HepG2 (cell line): ENCODE measurements around the gene ELP4. TPM values are rescaled to one million over a fixed set of nuclear protein-coding genes. Genes with fewer than 3 reads are reported as not detected.
"Not testable (repeated sequence)": the region's sequence is repeated elsewhere in the genome, so short reads cannot be mapped to it uniquely, and the experiment has no call there.

Experiments
- ATAC-seq: fragments of 200-7000 bp; cut with Tn5 transposase; 3 replicates; pipeline ENCODE4 v1.9.1; 2020; ENCODE audit warnings: mild to moderate bottlenecking, moderate library complexity
- BruUV-seq: library from RNA; stranded (reverse); fragments of 400-500 nt; replicated peaks from 2 replicates; lab custom pipeline; 2021; lab: Mats Ljungman, UMichigan
- CTCF ChIA-PET: fragments of 300-600 bp; formaldehyde crosslinking; extraction: SDS; loops from one replicate; lab custom pipeline; 2021; ENCODE audit warnings: low total read pairs, inconsistent platforms, low intra/inter-chr PET ratio; lab: Yijun Ruan, JAX
- POLR2A ChIA-PET: fragments of 350-600 bp; sonication (Branson Sonifier 250); formaldehyde crosslinking; loops from one replicate; lab custom pipeline; 2020; ENCODE audit warnings: antibody characterized with exemption, inconsistent platforms; lab: Yijun Ruan, JAX
- DNase-seq: peaks from one replicate; pipeline ENCODE4 v3.0.0-alpha.2; 2015; ENCODE audit warnings: low spot score
- FAIRE-seq: peaks from 3 replicates; lab custom pipeline; 2011; peaks lifted over from hg19 to GRCh38; lab: Jason Lieb, UNC
- H2AFZ ChIP-seq: one replicate; pipeline ENCODE4 v1.6.1; 2011; ENCODE audit warnings: low read length, inconsistent platforms
- H3K27ac ChIP-seq: fragments of 300-600 bp; 3 replicates; pipeline ENCODE4 v1.8.0; 2011; ENCODE audit warnings: mixed run types, mild to moderate bottlenecking, mixed read lengths, low read length, inconsistent platforms; ENCODE audit not compliant: insufficient read depth; ENCODE audit errors: extremely low read length
- H3K27me3 ChIP-seq, 2 experiments: fragments of 200-600 bp in 1 of 2; 2 replicates in 1 of 2; 3 replicates in 1 of 2; pipeline versions ENCODE4 v1.6.0 to v1.8.0; 2011; ENCODE audit warnings: low read length in 2 of 2, mild to moderate bottlenecking in 2 of 2, moderate library complexity in 2 of 2, inconsistent platforms in 1 of 2; ENCODE audit not compliant: insufficient read depth in 2 of 2, control insufficient read depth in 1 of 2
- H3K36me3 ChIP-seq, 2 experiments: fragments of 200-600 bp in 1 of 2; replicated peaks in 1 of 2; 2 replicates in 1 of 2; 3 replicates in 1 of 2; pipeline versions ENCODE4 v1.5.1 to v1.8.0; 2011; ENCODE audit warnings: low read length in 2 of 2, inconsistent platforms in 1 of 2; ENCODE audit not compliant: insufficient read depth in 2 of 2, control insufficient read depth in 1 of 2
- H3K4me1 ChIP-seq: 2 replicates; pipeline ENCODE4 v1.5.1; 2012; ENCODE audit warnings: low read length, inconsistent platforms; ENCODE audit not compliant: insufficient read depth
- H3K4me2 ChIP-seq: 2 replicates; pipeline ENCODE4 v1.6.0; 2011; ENCODE audit warnings: low read depth, low read length, inconsistent platforms
- H3K4me3 ChIP-seq, 3 experiments: fragments of 200-600 bp in 1 of 3; sonication (generic), shearing (Covaris generic) in 1 of 3; replicated peaks in 1 of 3; 2 replicates each; pipeline ENCODE4 v1.5.1; 2011 to 2016; ENCODE audit warnings: low read length in 3 of 3, inconsistent platforms in 2 of 3, low read depth in 2 of 3, mild to moderate bottlenecking in 2 of 3, control low read depth in 1 of 3, mixed read lengths in 1 of 3; ENCODE audit not compliant: insufficient read depth in 1 of 3
- H3K79me2 ChIP-seq: one replicate; pipeline ENCODE4 v1.6.1; 2011; ENCODE audit warnings: low read length, inconsistent platforms; ENCODE audit not compliant: insufficient read depth
- H3K9ac ChIP-seq: 2 replicates; pipeline ENCODE4 v1.6.0; 2011; ENCODE audit warnings: mild to moderate bottlenecking, low read depth, low read length, inconsistent platforms; ENCODE audit not compliant: insufficient read depth
- H3K9me3 ChIP-seq: 2 replicates; pipeline ENCODE4 v1.5.1; 2012; ENCODE audit warnings: mild to moderate bottlenecking, low read length
- H4K20me1 ChIP-seq: 2 replicates; pipeline ENCODE4 v1.6.0; 2011; ENCODE audit warnings: inconsistent platforms, mild to moderate bottlenecking, low read length, moderate library complexity; ENCODE audit not compliant: insufficient read depth
- KDM1A ChIP-seq: IDR thresholded peaks from 2 replicates; pipeline ENCODE4 v1.6.1; 2016; ENCODE audit warnings: missing compliant biosample characterization
- KDM2A ChIP-seq: sonication (generic); formaldehyde crosslinking; IDR thresholded peaks from 2 replicates; pipeline ENCODE4 v1.4.0; 2020; ENCODE audit warnings: low read depth, missing genetic modification reagents, borderline replicate concordance
- KMT2B ChIP-seq: IDR thresholded peaks from 2 replicates; pipeline ENCODE4 v1.6.1; 2016; ENCODE audit warnings: missing genetic modification reagents, missing compliant biosample characterization
- SMAD9 ChIP-seq: sonication (generic); formaldehyde crosslinking; IDR thresholded peaks from 2 replicates; pipeline ENCODE4 v1.5.1; 2020; ENCODE audit warnings: mild to moderate bottlenecking, missing genetic modification reagents
- SP5 ChIP-seq: IDR thresholded peaks from 2 replicates; pipeline ENCODE4 v1.6.1; 2016; ENCODE audit warnings: low read depth, borderline replicate concordance
- TBX2 ChIP-seq: sonication (generic); formaldehyde crosslinking; IDR thresholded peaks from 2 replicates; pipeline ENCODE4 v1.5.0; 2020; ENCODE audit warnings: missing genetic modification reagents, mild to moderate bottlenecking, borderline replicate concordance
- ZKSCAN8 ChIP-seq: IDR thresholded peaks from 2 replicates; pipeline ENCODE4 v1.6.1; 2016; ENCODE audit warnings: borderline replicate concordance, missing genetic modification reagents, missing compliant biosample characterization
- ZNF12 ChIP-seq: sonication (generic); formaldehyde crosslinking; IDR thresholded peaks from 2 replicates; pipeline ENCODE4 v1.5.0; 2020; ENCODE audit warnings: missing genetic modification reagents
- ZNF274 ChIP-seq: sonication (generic); formaldehyde crosslinking; IDR thresholded peaks from 2 replicates; pipeline ENCODE4 v1.5.1; 2020; ENCODE audit warnings: mild to moderate bottlenecking, missing genetic modification reagents
- ZNF549 ChIP-seq: sonication (generic); formaldehyde crosslinking; IDR thresholded peaks from 2 replicates; pipeline ENCODE4 v1.5.0; 2020; ENCODE audit warnings: missing genetic modification reagents
- ZNF782 ChIP-seq: sonication (generic); formaldehyde crosslinking; IDR thresholded peaks from 2 replicates; pipeline ENCODE4 v1.4.0; 2020; ENCODE audit warnings: missing genetic modification reagents, mild to moderate bottlenecking, borderline replicate concordance
- ZNF891 ChIP-seq: sonication (generic); formaldehyde crosslinking; IDR thresholded peaks from 2 replicates; pipeline ENCODE4 v1.5.0; 2020; ENCODE audit warnings: mild to moderate bottlenecking, missing genetic modification reagents
- WGBS: methylation state at CpG from one replicate; pipeline ENCODE4 v1.1.6; 2017; ENCODE audit warnings: low lambda C conversion rate; 5-methylcytosine and 5-hydroxymethylcytosine counted together
- in situ Hi-C: cut with HindIII; loops from 2 replicates; pipeline ENCODE4 v1.10.0; 2017; ENCODE audit warnings: low pct_unique_long_range_greater_than_20kb; ENCODE audit not compliant: extremely low pct_ligation_motif_present
- intact Hi-C: fragments of 100-400 bp; cut with micrococcal nuclease; formaldehyde crosslinking; loops from one replicate; pipeline ENCODE4 v1.10.0; 2022; ENCODE audit not compliant: unreplicated experiment
- polyA plus RNA-seq, 8 experiments: library from polyadenylated mRNA; depleted of rRNA in 3 of 8; stranded (reverse) in 7 of 8; unstranded in 1 of 8; fragments of >200 nt; fragmentation: Illumina TruSeq in 4 of 8; extraction: Trizol in 4 of 8; gene quantifications; 2 replicates each; pipeline versions ENCODE4 v1.2.1 to v1.2.3, GENCODE V29; 2011 to 2016; ENCODE audit warnings: low read depth in 4 of 8, missing spikeins in 1 of 8, mixed read lengths in 1 of 8; ENCODE audit not compliant: insufficient read depth in 1 of 8
- total RNA-seq, 5 experiments: library from RNA; depleted of rRNA; stranded (reverse); fragments of >200 nt; fragmentation: Illumina TruSeq; extraction: Trizol; gene quantifications; 2 replicates each; pipeline ENCODE4 v1.2.3, GENCODE V29; 2016; ENCODE audit warnings: low read depth in 1 of 5
- TF ChIP-seq, protein P1 (sequence below): sonication (generic); formaldehyde crosslinking; IDR thresholded peaks from 2 replicates; pipeline ENCODE4 v1.5.0; 2020; ENCODE audit warnings: missing genetic modification reagents, mild to moderate bottlenecking, borderline replicate concordance
- TF ChIP-seq, protein P2 (sequence below): sonication (generic); formaldehyde crosslinking; IDR thresholded peaks from 2 replicates; pipeline ENCODE4 v1.4.0; 2020; ENCODE audit warnings: mild to moderate bottlenecking, missing genetic modification reagents, borderline replicate concordance

Gene ELP4
- total and polyA plus RNA-seq, 2 of the 13 experiments (the other 11 are each of a cell fraction or from before 2014, with no cell fraction given): 12.8 to 19.1 TPM

DNA sequence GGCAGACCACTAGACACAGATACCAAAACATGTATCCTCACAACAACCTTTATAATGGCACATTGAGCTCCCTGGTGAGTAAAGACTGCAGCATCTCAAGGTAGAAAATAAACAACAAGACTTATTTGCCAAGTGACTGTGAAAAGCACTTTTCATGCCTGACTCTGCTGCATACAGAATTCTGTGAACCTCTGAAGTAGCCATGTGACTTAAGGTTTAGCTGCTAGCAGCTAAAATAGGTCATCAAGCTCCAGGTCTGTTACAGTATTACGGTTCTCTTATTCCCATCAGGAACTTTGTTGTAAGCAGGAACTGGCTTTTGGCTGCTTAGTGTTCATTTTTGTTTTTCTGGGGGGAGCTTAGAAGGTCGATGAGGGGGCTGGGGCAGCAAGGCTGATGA lies 162.1 kb downstream of the ELP4 start (continued):
- TF ChIP-seq SMAD9 (CRISPR knock-in tag) (no peak), ZNF12 (no peak), ZNF782 (no peak), KDM1A (CRISPR knock-in tag) (no peak), KDM2A (CRISPR knock-in tag) (no peak), SP5 (CRISPR knock-in tag) (no peak)

DNA sequence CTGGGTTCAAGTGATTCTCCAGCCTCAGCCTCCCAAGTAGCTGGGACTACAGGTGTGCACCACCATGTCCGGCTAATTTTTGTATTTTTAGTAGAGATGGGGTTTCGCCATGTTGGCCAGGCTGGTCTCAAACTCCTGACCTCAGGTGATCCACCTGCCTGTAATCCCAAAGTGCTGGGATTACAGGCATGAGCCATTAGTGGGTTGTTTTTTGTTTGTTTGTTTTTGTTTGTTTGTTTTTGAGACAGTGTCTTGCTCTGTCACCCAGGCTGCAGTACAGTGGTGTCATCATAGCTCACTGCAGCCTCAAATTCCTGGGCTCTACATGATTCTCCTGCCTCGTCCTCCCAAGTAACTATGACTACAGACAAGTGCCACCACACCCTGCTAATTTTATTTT lies 163.5 kb downstream of the ELP4 start:
- not testable (repeated sequence) for FAIRE-seq

DNA sequence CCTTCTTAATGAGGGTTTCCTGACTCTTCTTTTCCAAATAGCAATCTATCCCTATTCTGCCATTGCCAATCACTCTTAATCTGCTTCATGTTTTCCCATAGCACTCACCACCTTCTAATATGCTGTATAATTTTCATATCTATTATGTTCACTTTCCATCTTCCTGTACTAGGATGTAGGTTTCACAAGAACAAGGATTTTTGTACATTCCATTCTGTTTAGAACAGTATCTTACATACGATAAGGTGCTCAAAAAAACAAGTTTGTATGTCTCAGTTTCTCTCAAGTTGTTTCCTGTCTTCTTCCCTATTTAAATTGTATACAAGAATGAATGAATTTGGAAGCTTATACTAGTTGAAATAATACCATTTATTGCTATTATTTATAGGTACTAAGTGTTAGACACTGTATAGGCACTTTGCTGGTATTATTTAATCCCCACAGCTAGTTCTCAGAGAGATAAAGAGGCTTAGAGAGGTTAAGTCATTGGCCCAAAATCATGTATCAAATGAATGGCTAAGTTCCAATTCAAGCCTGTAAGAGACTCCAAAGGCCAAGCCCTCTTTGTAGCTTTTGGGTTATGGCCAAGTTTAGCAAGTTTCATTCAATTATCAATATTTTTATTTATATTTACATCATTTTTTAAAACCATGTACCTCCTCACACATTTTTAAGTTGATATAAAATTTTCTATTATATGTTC lies 166.9 kb downstream of the ELP4 start:
- Histone ChIP-seq H2AFZ (no peak overlapping the region), H3K9me3 (no peaks in the 10 kb centered on the region), H3K27ac (no peak overlapping the region), H4K20me1 (no peaks in the 10 kb centered on the region), H3K27me3 (no peaks in the 10 kb centered on the region), H3K9ac (no peak overlapping the region), H3K4me2 (no peak overlapping the region), H3K79me2 (no peaks in the 10 kb centered on the region), H3K4me1 (no peaks in the 10 kb centered on the region), H3K36me3 (no peaks in the 10 kb centered on the region), H3K4me3 (no peak overlapping the region)
- WGBS: 96% methylated on average over 1 of the region's 1 CpG
- no peak for ATAC-seq
- in situ Hi-C loops (no loop called here), intact Hi-C loops (no loop called here)
- FAIRE-seq: no peak
- no peak for DNase-seq
- ChIA-PET CTCF (no interaction called here), POLR2A (no interaction called here)
- no TSS peak for BruUV-seq
- no peak for TF ChIP-seq KMT2B (CRISPR knock-in tag)
- TF ChIP-seq, protein P1, sequence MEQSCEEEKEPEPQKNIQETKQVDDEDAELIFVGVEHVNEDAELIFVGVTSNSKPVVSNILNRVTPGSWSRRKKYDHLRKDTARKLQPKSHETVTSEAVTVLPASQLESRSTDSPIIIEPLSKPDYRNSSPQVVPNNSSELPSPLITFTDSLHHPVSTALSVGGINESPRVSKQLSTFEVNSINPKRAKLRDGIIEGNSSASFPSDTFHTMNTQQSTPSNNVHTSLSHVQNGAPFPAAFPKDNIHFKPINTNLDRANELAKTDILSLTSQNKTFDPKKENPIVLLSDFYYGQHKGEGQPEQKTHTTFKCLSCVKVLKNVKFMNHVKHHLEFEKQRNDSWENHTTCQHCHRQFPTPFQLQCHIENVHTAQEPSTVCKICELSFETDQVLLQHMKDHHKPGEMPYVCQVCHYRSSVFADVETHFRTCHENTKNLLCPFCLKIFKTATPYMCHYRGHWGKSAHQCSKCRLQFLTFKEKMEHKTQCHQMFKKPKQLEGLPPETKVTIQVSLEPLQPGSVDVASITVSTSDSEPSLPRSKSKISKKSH (CRISPR knock-in tag): no peak
- no peak for TF ChIP-seq TBX2 (CRISPR knock-in tag)
- TF ChIP-seq, protein P2, sequence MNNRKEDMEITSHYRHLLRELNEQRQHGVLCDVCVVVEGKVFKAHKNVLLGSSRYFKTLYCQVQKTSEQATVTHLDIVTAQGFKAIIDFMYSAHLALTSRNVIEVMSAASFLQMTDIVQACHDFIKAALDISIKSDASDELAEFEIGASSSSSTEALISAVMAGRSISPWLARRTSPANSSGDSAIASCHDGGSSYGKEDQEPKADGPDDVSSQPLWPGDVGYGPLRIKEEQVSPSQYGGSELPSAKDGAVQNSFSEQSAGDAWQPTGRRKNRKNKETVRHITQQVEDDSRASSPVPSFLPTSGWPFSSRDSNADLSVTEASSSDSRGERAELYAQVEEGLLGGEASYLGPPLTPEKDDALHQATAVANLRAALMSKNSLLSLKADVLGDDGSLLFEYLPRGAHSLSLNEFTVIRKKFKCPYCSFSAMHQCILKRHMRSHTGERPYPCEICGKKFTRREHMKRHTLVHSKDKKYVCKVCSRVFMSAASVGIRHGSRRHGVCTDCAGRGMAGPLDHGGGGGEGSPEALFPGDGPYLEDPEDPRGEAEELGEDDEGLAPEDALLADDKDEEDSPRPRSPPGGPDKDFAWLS (CRISPR knock-in tag): no peak
- TF ChIP-seq ZNF274 (CRISPR knock-in tag): no peak
- TF ChIP-seq ZNF549 (CRISPR knock-in tag): no peak
- TF ChIP-seq ZKSCAN8 (CRISPR knock-in tag): no peak
- TF ChIP-seq ZNF782: no peak
- TF ChIP-seq ZNF891 (CRISPR knock-in tag): no peak

More for the DNA sequence above, 163.5 kb downstream of the ELP4 start:
- ATAC-seq, BruUV-seq, H4K20me1 ChIP-seq, H3K9ac ChIP-seq, H3K4me2 ChIP-seq, H3K9me3 ChIP-seq, H3K79me2 ChIP-seq, POLR2A ChIA-PET, intact Hi-C loops, H3K4me1 ChIP-seq, H3K27me3 ChIP-seq, DNase-seq, in situ Hi-C loops, H3K36me3 ChIP-seq, H2AFZ ChIP-seq, CTCF ChIA-PET, H3K27ac ChIP-seq, H3K4me3 ChIP-seq: not testable (repeated sequence)
- WGBS: 98% methylated on average over 3 of the region's 3 CpGs
